HEK293 (cell line): Measurements from ENCODE around the gene DOCK4.
A peak's percentile ranks its signal among the peaks of the same experiment; 100 is the strongest.

Experiments
- CTCF ChIP-seq: fragments of 450-650 bp; formaldehyde crosslinking; IDR thresholded peaks from 2 replicates; pipeline ENCODE4 v1.5.1; 2016; ENCODE audit warnings: missing biosample characterization, missing genetic modification characterization
- HIC1 ChIP-seq: fragments of 450-650 bp; formaldehyde crosslinking; IDR thresholded peaks from 2 replicates; pipeline ENCODE4 v1.5.1; 2016; ENCODE audit warnings: missing biosample characterization, missing genetic modification characterization
- HOXC10 ChIP-seq: sonication (generic); formaldehyde crosslinking; IDR thresholded peaks from 2 replicates; pipeline ENCODE4 v1.8.1; 2023; ENCODE audit warnings: mild to moderate bottlenecking, missing genetic modification reagents
- MEIS1 ChIP-seq: sonication (generic); formaldehyde crosslinking; IDR thresholded peaks from 2 replicates; pipeline ENCODE4 v1.8.1; 2022; ENCODE audit warnings: missing genetic modification reagents, mild to moderate bottlenecking, borderline replicate concordance
- MZF1 ChIP-seq: fragments of 450-650 bp; formaldehyde crosslinking; IDR thresholded peaks from 2 replicates; pipeline ENCODE4 v1.5.1; 2017; ENCODE audit warnings: missing biosample characterization, missing genetic modification characterization, borderline replicate concordance
- ZBTB20 ChIP-seq: fragments of 450-650 bp; formaldehyde crosslinking; IDR thresholded peaks from 2 replicates; pipeline ENCODE4 v1.5.1; 2016; ENCODE audit warnings: missing biosample characterization, missing genetic modification characterization
- ZBTB26 ChIP-seq: fragments of 450-650 bp; formaldehyde crosslinking; optimal IDR thresholded peaks from 2 replicates; pipeline ENCODE3; 2016; ENCODE audit warnings: missing biosample characterization, mild to moderate bottlenecking, missing genetic modification characterization
- ZNF335 ChIP-seq: fragments of 450-650 bp; formaldehyde crosslinking; conservative IDR thresholded peaks from 2 replicates; pipeline ENCODE4 v1.5.1; 2016; ENCODE audit warnings: missing biosample characterization, missing genetic modification characterization
- ZNF391 ChIP-seq: fragments of 450-650 bp; formaldehyde crosslinking; IDR thresholded peaks from 2 replicates; pipeline ENCODE4 v1.5.1; 2016; ENCODE audit warnings: low read depth, missing biosample characterization, missing genetic modification characterization, borderline replicate concordance
- ZNF404 ChIP-seq: fragments of 450-650 bp; formaldehyde crosslinking; IDR thresholded peaks from 2 replicates; pipeline ENCODE4 v1.5.1; 2017; ENCODE audit warnings: missing biosample characterization, missing genetic modification characterization
- ZNF76 ChIP-seq: fragments of 450-650 bp; formaldehyde crosslinking; IDR thresholded peaks from 2 replicates; pipeline ENCODE4; 2016; ENCODE audit warnings: low read depth, missing biosample characterization, missing genetic modification characterization, borderline replicate concordance

GRCh38 chr7:112105584-112106530 lies 100.3 kb downstream of the DOCK4 start:
- TF ChIP-seq CTCF (tag by site-specific recombination) (no peak), HOXC10 (CRISPR knock-in tag) (no peak), MZF1 (tag by site-specific recombination) (no peak), ZNF391 (tag by site-specific recombination) (no peak), ZBTB26 (tag by site-specific recombination) (no peak), ZNF404 (tag by site-specific recombination) (no peak), MEIS1 (CRISPR knock-in tag) (no peak), ZNF335 (tag by site-specific recombination) (no peak), ZBTB20 (0 out of 2 replicates have a peak, but pooled peaks have one; percentile 27), HIC1 (tag by site-specific recombination) (no peak), ZNF76 (tag by site-specific recombination) (no peak)
